22Rv1 (cell line): ENCODE measurements around the gene RFESD.

Experiments used
- ZFX ChIP-seq: fragments of 450-650 bp; IDR thresholded peaks from 2 replicates; pipeline ENCODE4 v1.6.1; 2017; ENCODE audit warnings: antibody characterized with exemption, borderline replicate concordance
- TF ChIP-seq, protein P1 (sequence below): fragments of 450-650 bp; IDR thresholded peaks from 2 replicates; pipeline ENCODE4 v1.5.1; 2017; ENCODE audit warnings: mild to moderate bottlenecking

DNA sequence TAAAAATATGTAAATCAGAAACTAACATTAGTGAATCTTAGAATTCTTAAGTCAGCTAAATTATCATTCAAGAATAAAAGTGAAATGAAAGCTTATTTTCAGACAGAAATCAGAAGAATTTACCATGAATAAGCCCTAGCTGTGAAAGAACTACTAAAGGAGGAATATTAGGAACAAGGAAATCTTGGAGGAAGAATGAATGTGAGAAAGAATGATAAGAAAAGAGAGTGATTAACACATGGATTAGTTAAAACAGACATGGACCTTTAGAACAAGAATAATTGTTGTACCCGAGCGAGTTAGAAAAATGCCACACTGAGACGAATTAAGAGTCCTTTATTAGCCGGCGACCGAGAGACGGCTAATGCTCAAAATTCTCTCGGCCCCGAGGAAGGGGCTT is 60.5 kb downstream of the RFESD start:
- TF ChIP-seq, protein P1, sequence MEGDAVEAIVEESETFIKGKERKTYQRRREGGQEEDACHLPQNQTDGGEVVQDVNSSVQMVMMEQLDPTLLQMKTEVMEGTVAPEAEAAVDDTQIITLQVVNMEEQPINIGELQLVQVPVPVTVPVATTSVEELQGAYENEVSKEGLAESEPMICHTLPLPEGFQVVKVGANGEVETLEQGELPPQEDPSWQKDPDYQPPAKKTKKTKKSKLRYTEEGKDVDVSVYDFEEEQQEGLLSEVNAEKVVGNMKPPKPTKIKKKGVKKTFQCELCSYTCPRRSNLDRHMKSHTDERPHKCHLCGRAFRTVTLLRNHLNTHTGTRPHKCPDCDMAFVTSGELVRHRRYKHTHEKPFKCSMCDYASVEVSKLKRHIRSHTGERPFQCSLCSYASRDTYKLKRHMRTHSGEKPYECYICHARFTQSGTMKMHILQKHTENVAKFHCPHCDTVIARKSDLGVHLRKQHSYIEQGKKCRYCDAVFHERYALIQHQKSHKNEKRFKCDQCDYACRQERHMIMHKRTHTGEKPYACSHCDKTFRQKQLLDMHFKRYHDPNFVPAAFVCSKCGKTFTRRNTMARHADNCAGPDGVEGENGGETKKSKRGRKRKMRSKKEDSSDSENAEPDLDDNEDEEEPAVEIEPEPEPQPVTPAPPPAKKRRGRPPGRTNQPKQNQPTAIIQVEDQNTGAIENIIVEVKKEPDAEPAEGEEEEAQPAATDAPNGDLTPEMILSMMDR: no peak
- no peak for TF ChIP-seq ZFX
